ENCODE results near the gene PLEKHG4B.
"Not testable (repeated sequence)": the region's sequence is repeated elsewhere in the genome, so short reads cannot be mapped to it uniquely, and the experiment has no call there.

PLEKHG4B gene

GRCh38 chr5:204462-204861 lies 112.5 kb downstream of the PLEKHG4B start:
- DNase-seq: no peak

- no peak for DNase-seq
Observed at GRCh38 chr5:204966-205670, 113.2 kb downstream of the PLEKHG4B start.

DNA sequence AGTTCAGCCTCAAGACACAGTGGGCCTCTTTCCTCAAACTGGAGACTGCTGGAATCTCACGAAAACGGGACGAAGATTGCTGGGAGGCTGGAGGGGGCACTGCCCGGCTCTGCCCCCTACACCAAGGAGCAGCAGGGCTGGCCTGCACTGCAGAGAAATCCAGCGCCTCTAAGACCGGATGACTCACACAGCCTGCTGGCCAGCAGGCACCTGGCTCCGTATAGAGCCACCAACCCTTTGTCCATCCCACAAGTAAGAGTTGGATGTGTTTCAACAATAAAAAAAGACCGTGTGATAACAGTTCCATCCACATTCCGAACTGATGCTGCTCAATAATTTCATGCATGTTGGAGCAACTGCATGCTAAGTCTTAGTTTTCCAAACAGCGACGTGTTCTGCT lies 114.4 kb downstream of the PLEKHG4B start:
- no peak for DNase-seq

DNA sequence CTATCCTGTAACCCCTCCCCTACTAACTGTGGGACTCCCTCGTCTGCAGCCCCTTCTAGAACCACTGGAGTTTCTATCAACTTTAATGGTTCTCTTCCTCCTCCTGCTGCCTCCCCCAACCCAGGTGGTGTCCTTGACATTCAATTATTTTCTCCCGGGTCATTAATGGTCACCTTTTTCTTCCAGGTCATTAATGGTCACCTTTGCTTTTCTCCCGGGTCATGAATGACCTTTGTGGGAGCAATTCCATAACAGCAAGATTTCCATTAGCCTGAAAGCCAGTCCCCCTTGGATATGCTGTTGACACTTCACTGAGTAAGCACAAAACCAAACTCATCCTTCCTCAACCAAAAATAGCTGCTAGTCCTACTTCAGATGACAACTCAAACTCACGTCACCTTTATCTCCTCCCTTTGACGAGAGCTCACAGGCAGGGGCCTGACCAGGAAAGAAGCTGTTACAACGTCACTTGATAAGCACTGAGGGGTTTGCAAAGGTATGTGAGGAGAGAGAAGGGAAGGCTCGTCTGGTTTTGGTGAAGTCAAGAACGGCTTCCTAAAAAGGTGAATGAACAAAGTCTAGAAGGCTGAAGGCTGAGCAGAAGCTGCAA lies 115.1 kb downstream of the PLEKHG4B start:
- no peak for DNase-seq

DNA sequence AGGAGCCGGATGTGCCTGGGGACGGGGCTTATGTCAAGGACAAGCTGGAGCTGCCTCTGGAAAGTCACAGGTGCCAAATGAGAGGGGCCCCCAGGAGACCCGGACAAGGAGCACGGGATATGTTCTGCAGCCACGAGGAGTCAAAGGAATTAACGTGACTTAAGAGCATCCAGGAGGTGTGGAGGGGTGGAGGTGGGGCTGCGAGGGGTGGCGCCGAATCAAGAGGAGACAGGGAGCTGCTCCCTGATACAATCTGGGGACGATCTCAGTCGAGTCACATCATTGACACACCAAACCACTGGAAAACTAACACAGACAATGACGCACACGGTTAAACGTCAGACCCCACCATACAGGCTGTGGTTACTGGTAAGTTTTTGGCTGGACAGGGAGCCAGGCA lies 115.6 kb downstream of the PLEKHG4B start:
- no peak for DNase-seq

DNA sequence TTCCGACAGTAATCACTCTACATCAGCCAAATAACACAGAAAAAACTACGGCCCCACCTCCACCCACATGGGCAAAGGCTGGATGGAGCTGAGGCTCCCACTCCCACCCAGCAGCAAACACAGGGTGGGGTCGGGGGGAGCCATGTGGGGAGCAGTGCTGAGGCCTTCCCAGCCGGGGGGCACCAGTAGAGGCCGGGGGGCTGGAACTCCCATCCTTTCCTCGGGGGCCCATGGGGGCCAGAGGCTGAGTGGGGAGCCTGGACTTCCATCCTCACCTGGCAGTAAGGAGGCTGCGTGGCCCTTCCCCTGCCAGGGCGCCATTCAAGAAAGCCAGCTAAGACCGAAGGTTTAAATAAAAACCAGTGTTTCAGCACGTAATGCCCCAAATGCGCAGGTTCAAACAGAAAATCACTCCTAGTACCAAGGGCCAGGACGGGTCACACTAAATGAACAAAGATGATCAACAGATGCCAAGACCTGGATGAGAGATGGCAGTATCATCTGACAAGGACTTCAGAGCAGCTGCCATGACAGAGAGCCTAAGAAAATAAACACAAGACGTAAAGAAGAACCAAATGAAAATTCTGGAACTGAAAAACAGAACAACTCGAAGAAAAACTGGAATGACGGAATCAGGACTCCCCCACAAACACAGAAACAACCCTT lies 116.6 kb downstream of the PLEKHG4B start:
- no peak for DNase-seq

GRCh38 chr5:213803-214395 lies 121.9 kb downstream of the PLEKHG4B start:
- DNase-seq: no peak

DNA sequence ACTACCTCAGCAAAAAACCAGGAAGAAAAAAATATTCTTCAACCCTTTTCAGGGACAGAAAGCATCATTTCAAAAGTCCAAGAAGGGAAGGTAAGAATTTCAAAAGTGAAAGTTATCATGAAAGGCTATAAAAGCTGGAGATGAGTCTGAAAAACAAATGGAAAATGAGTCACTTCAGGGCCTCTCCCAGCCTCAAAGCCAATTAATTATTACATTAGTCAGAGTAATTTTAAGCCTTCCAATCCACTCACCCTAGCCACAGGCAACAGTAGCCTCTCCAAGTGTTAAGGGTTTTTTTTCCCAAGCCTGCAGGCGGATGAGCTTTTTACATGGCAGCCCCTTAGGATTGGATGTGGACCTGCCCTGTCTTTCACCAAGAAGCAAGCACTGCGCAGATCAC lies 123.3 kb downstream of the PLEKHG4B start:
- not testable (repeated sequence) for DNase-seq

- DNase-seq: not testable (repeated sequence)
Observed at GRCh38 chr5:216076-216475, 124.1 kb downstream of the PLEKHG4B start.

- peak; percentile 97 for DNase-seq
Observed at GRCh38 chr5:217494-218456, 125.8 kb downstream of the PLEKHG4B start, which contains the start of the genes CCDC127 and SDHA. Gene CCDC127 (minus strand): TSS chr5:218153. CDS start chr5:216849, 1,304 bp downstream. Gene SDHA (plus strand): TSS chr5:218320. CDS start chr5:218356, 36 bp downstream.

GRCh38 chr5:218457-219291 lies 126.7 kb downstream of the PLEKHG4B start:
- DNase-seq: peak; percentile 11

- no peak for DNase-seq
Observed at GRCh38 chr5:219460-219863, 127.5 kb downstream of the PLEKHG4B start.

DNA sequence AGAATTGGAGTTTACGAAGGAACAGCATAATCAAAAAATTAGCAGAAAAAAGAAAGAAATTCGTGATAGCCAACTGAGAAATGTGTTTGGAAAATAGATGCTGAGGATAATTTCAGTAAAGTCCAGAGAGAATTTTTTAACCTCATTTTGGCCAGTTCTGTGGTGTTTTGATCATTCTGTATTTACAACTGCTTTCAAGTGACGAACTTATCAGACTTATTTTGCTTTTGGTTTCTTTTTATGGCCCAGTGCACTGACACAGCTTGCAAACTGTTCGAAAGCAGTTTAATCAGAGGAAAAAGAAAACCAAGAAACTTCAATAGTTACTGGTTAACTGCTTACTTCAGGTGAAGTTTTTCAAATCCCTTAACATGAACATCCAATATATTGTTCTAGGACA lies 128.0 kb downstream of the PLEKHG4B start:
- DNase-seq: no peak

DNA sequence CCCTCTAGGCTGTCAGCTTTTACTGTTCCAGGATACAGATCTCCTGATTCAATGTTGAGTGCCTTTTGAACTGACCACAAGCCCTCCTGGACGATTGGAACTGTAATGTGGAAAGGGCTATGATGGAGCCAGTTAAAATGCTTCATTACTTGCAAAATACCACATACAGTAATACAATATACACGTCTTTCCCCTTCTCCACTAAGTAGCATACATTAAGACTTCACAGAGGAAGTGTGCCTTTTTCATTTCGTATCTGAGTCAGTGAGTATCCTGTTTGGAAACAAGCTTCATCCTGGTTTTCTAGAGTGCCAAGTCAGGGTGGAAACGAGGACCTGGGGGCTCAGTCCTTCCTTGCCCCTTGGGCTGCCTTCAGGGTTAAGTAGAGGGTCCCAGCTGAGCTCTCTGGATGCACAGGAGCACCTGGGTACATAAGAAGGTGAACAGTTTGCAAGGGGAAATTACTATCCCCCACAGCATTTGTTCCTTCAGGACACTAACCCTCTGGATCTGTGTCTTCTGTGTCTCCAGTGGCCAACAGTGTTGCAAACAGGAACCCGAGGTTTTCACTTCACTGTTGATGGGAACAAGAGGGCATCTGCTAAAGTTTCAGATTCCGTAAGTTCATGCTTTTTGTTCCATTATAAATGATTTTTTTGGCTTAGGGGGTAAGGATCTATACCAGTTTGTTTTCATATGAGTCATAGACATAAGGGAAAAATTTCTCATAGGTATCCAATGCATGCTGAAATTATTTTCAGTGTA lies 131.2 kb downstream of the PLEKHG4B start:
- DNase-seq: not testable (repeated sequence)

DNA sequence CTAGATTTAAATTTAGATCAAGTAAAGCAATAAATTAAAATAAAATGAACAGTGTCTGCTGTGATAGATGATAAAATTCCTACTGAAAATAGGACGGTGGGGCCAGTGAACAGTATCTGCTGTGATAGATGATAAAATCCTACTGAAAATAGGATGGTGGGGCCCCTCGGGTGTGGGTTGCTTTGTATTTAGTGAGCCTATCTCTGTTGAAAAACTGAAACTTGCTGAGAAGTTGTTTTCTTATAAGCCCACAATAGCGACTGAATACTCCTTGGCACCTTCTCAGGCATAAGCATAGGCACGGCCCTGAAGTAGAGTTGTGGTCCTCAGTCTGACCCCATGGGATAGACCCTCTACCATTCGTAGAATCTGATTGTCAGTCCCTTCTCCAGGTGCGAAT lies 131.8 kb downstream of the PLEKHG4B start:
- no peak for DNase-seq

DNA sequence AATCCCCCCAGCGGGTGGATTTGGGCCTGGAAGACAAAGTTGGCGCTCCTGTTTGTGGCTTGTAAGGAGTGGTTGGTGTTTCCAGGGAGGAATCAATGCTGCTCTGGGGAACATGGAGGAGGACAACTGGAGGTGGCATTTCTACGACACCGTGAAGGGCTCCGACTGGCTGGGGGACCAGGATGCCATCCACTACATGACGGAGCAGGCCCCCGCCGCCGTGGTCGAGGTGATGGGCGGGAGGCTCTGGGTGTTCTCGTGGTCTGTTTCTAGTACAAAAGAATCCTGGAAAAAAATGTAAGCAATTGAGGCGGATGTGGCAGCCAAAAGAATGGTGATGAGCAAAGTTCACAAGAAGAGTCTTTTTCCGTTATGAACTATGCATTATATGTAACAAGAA lies 133.4 kb downstream of the PLEKHG4B start:
- no peak for DNase-seq

DNA sequence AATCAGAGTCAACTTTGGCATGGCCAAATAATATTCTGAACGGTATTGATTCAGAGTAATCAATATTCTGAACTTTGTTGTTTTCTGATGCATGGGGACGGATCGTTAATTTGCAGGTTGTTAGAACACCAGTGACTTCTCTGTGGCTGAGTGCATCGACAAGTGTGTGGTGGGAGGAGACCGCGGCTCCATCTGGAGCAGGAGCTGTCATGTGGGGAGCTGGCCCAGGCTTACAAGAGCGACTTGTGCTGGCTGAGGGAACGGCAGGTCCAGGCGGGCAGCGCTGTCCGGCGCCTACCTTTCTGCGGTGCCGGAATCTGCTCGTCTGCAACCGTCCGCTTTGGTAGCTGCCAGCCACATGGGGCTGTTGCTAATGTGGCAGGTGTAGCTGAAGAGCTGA lies 135.4 kb downstream of the PLEKHG4B start:
- DNase-seq: not testable (repeated sequence)

DNA sequence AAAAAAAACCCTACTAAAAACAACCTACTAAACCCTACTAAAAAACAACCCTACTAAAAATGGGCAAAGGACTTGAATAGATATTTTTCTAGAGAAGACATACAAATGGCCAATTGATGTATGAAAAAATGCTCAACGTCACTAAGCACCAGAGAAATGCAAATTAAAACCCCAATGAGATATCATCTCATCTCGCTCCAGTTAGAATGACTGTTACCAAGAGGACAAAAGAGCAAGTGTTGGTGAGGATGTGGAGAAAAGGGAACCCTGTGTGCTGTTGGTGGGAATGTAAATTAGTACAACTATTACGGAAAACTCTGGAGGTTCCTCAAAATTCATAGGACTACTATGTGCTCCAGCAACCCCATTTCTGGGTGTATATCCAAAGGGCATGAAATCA lies 136.9 kb downstream of the PLEKHG4B start:
- no peak for DNase-seq

DNA sequence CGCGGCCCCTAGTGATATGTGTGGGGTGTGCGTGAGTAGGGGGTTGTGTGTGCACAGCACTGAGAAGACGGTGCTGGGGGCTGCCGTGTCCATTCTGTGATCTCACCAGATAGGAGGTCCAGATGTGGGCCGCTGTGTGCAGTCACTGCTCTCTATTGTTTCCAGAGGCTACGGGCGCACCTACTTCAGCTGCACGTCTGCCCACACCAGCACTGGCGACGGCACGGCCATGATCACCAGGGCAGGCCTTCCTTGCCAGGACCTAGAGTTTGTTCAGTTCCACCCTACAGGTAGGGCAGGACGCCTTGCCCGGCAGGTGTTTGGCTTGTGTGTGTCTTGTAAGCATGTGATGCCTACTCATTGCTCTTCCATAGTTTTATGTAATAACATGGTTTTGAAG lies 138.7 kb downstream of the PLEKHG4B start:
- DNase-seq: no peak

- no peak for DNase-seq
Observed at GRCh38 chr5:231661-232060, 139.7 kb downstream of the PLEKHG4B start.

- DNase-seq: not testable (repeated sequence)
Observed at GRCh38 chr5:233426-233825, 141.5 kb downstream of the PLEKHG4B start.

Data from stimulated activated CD4-positive, alpha-beta T cell treated with anti-CD3 and anti-CD28 coated beads, Interleukin-1b, Interleukin-23, amount 100 ng/mL, for 48 hours (primary cell).